ENCODE results near the gene BCL3. TPM values are rescaled to one million over a fixed set of nuclear protein-coding genes. Genes with fewer than 3 reads are reported as not detected.

BCL3 gene
- total and polyA plus RNA-seq, 4 experiments from 2014 or later: 3.9 to 15.0 (median 11.4) TPM

- H3K9me3 Mint-ChIP-seq: peaks cover 0 to 4% (median 0%) of the 10 kb centered on the region in 8 donors
- Histone ChIP-seq H3K9me3 (ENCODE audit: control insufficient read depth in 1 of 2, low read length in 2 of 2) (no peaks in the 10 kb centered on the region), H3K27ac (ENCODE audit: low read depth, low read length) (no peak within 1 kb of the TSS), H3K4me1 (ENCODE audit: insufficient read depth, low read length) (no peaks in the 10 kb centered on the region), H3K4me3 (ENCODE audit: low read length in 2 of 2) (no peak within 1 kb of the TSS), H3K27me3 (ENCODE audit: insufficient read depth, low read length) (no peaks in the 10 kb centered on the region), H3K36me3 (ENCODE audit: insufficient read depth, low read length) (no peaks in the 10 kb centered on the region)
- no peak within 1 kb of the TSS for H3K27ac Mint-ChIP-seq
- H3K4me3 Mint-ChIP-seq: peak within 1 kb of the TSS in 3 of 8 donors; percentile 20 to 52 (median 39)
- DNase-seq: no peak
- H3K36me3 Mint-ChIP-seq: no peaks in the 10 kb centered on the region
- peaks cover 5 to 14% of the 10 kb centered on the region in 2 donors for H3K27me3 Mint-ChIP-seq
- intact Hi-C loops (cut with micrococcal nuclease): no loop called here
- ChIA-PET CTCF (ENCODE audit: partially characterized antibody) (no interaction called here), POLR2A (ENCODE audit: partially characterized antibody) (no interaction called here)
- peaks cover 1 to 6% (median 3%) of the 10 kb centered on the region in 4 donors for H3K4me1 Mint-ChIP-seq
These were observed 60.2 kb downstream of the BCL3 start, which contains the start of gene BCAM for GRCh38 chr19:44808463-44809371. BCAM (plus strand) TSS chr19:44809103; CDS start chr19:44809125, 22 bp downstream.

Small RNA genes within 50 kb of the gene (microRNA-seq; reads per million reads assigned to microRNA genes)
- not detected for gene MIR8085 (ENCODE audit: borderline microRNAs expressed, borderline number of aligned reads, borderline replicate concordance)

Other genes starting within 250 kb of the BCL3 start
- gene ZNF180, start 248.2 kb upstream of the BCL3 start, total RNA-seq: 10 to 100 TPM; 17.1 to 18.0 TPM
- 10 to 100 TPM in 1 of 2 donors, 1 to 10 TPM in 1; 5.2 to 10.8 TPM for gene ZNF180, start 248.2 kb upstream of the BCL3 start, polyA plus RNA-seq
- gene CEACAM20, start 219.0 kb upstream of the BCL3 start, total RNA-seq: not detected
- gene CEACAM20, start 219.0 kb upstream of the BCL3 start, polyA plus RNA-seq: not detected
- gene IGSF23, start 135.1 kb upstream of the BCL3 start, total RNA-seq: not detected
- not detected for gene IGSF23, start 135.1 kb upstream of the BCL3 start, polyA plus RNA-seq
- gene PVR, start 104.8 kb upstream of the BCL3 start, total RNA-seq: 1 to 10 TPM; 1.0 to 1.7 TPM
- gene PVR, start 104.8 kb upstream of the BCL3 start, polyA plus RNA-seq: under 1 TPM in 1 of 2 donors, not detected in 1; 0.34 TPM
- 1 to 10 TPM; 1.3 to 1.4 TPM for gene CEACAM19, start 77.2 kb upstream of the BCL3 start, total RNA-seq
- gene CEACAM19, start 77.2 kb upstream of the BCL3 start, polyA plus RNA-seq: not detected
- gene CEACAM16, start 49.6 kb upstream of the BCL3 start, total RNA-seq: not detected
- gene CEACAM16, start 49.6 kb upstream of the BCL3 start, polyA plus RNA-seq: not detected
- gene CBLC, start 29.2 kb downstream of the BCL3 start, total RNA-seq: not detected
- not detected for gene CBLC, start 29.2 kb downstream of the BCL3 start, polyA plus RNA-seq
- gene BCAM, start 60.4 kb downstream of the BCL3 start, total RNA-seq: not detected
- not detected for gene BCAM, start 60.4 kb downstream of the BCL3 start, polyA plus RNA-seq
- 1 to 10 TPM in 1 of 2 experiments, under 1 TPM in 1; 0.84 to 1.7 TPM for gene NECTIN2, start 97.6 kb downstream of the BCL3 start, total RNA-seq
- under 1 TPM in 1 of 2 donors, not detected in 1; 0.11 TPM for gene NECTIN2, start 97.6 kb downstream of the BCL3 start, polyA plus RNA-seq
- 10 to 100 TPM; 32.8 to 34.6 TPM for gene TOMM40, start 142.5 kb downstream of the BCL3 start, total RNA-seq
- gene TOMM40, start 142.5 kb downstream of the BCL3 start, polyA plus RNA-seq: 10 to 100 TPM; 30.9 to 43.6 TPM
- gene APOE, start 157.1 kb downstream of the BCL3 start, total RNA-seq: 10 to 100 TPM in 1 of 2 experiments, 1 to 10 TPM in 1; 9.0 to 11.9 TPM
- not detected for gene APOE, start 157.1 kb downstream of the BCL3 start, polyA plus RNA-seq
- gene APOC1, start 165.9 kb downstream of the BCL3 start, total RNA-seq: 1 to 10 TPM; 6.4 to 7.0 TPM
- not detected for gene APOC1, start 165.9 kb downstream of the BCL3 start, polyA plus RNA-seq
- not detected for gene APOC4, start 193.5 kb downstream of the BCL3 start, total RNA-seq
- not detected for gene APOC4, start 193.5 kb downstream of the BCL3 start, polyA plus RNA-seq
- gene APOC2, start 197.3 kb downstream of the BCL3 start, total RNA-seq: under 1 TPM in 1 of 2 experiments, not detected in 1; 0.49 TPM
- not detected for gene APOC2, start 197.3 kb downstream of the BCL3 start, polyA plus RNA-seq
- 10 to 100 TPM; 85.1 to 86.4 TPM for gene CLPTM1, start 206.7 kb downstream of the BCL3 start, total RNA-seq
- gene CLPTM1, start 206.7 kb downstream of the BCL3 start, polyA plus RNA-seq: 10 to 100 TPM; 16.6 to 27.5 TPM

All from CD4-positive, alpha-beta memory T cell (primary cell).